Smooth muscle cell (in vitro differentiated cells): Measurements from ENCODE around the gene STYXL1. TPM values are rescaled to one million over a fixed set of nuclear protein-coding genes. Genes with fewer than 3 reads are reported as not detected.
"Not testable (repeated sequence)": the region's sequence is repeated elsewhere in the genome, so short reads cannot be mapped to it uniquely, and the experiment has no call there.

ENCODE experiments used
- DNase-seq: peaks from one replicate; lab custom pipeline; 2025; ENCODE audit not compliant: unreplicated experiment; lab: John Stamatoyannopoulos, UW
- H2AFZ ChIP-seq: fragments of 200-600 bp; sonication (generic); 2 replicates; pipeline ENCODE4 v1.6.0; 2016; ENCODE audit warnings: antibody characterized with exemption, low read depth, mild to moderate bottlenecking
- H3F3A ChIP-seq: fragments of 200-600 bp; sonication (generic); 2 replicates; pipeline ENCODE4 v1.6.0; 2017; ENCODE audit warnings: antibody characterized with exemption, low read depth
- H3K27ac ChIP-seq: fragments of 200-600 bp; sonication (generic); 2 replicates; pipeline ENCODE4 v1.5.1; 2016; ENCODE audit warnings: low read depth, mild to moderate bottlenecking
- H3K27me3 ChIP-seq: fragments of 200-600 bp; sonication (generic); 2 replicates; pipeline ENCODE4 v1.6.1; 2016; ENCODE audit warnings: low read depth, mild to moderate bottlenecking
- H3K36me3 ChIP-seq: fragments of 200-600 bp; sonication (generic); 2 replicates; pipeline ENCODE4 v1.5.1; 2016; ENCODE audit warnings: low read depth
- H3K4me1 ChIP-seq: fragments of 200-600 bp; sonication (generic); 2 replicates; pipeline ENCODE4 v1.5.1; 2016; ENCODE audit warnings: low read depth
- H3K4me2 ChIP-seq: fragments of 200-600 bp; sonication (generic); 2 replicates; pipeline ENCODE4 v1.6.0; 2016; ENCODE audit warnings: mild to moderate bottlenecking
- H3K4me3 ChIP-seq: fragments of 200-600 bp; sonication (generic); 2 replicates; pipeline ENCODE4 v1.5.1; 2016; ENCODE audit warnings: mild to moderate bottlenecking
- H3K79me2 ChIP-seq: fragments of 200-600 bp; sonication (generic); 2 replicates; pipeline ENCODE4 v1.6.0; 2016; ENCODE audit warnings: low read depth, mild to moderate bottlenecking
- H3K9ac ChIP-seq: fragments of 200-600 bp; sonication (generic); 2 replicates; pipeline ENCODE4 v1.6.0; 2016; ENCODE audit warnings: low read depth
- H3K9me3 ChIP-seq: fragments of 200-600 bp; sonication (generic); replicated peaks from 2 replicates; pipeline ENCODE4 v1.5.1; 2016; ENCODE audit warnings: low read depth
- H4K20me1 ChIP-seq: fragments of 200-600 bp; sonication (generic); 2 replicates; pipeline ENCODE4 v1.6.0; 2016; ENCODE audit warnings: low read depth
- WGBS: methylation state at CpG from one replicate; pipeline ENCODE4 v1.1.7; 2016; ENCODE audit warnings: low lambda C conversion rate; 5-methylcytosine and 5-hydroxymethylcytosine counted together
- polyA plus RNA-seq: library from polyadenylated mRNA; unstranded; fragments of >200 nt; fragmentation: Nextera tagmentation; extraction: Ambion mirVana; gene quantifications from 2 replicates; pipeline ENCODE4 v1.2.1, GENCODE V29; 2016
- total RNA-seq: library from RNA; depleted of rRNA; stranded (reverse); fragments of >200 nt; gene quantifications from 2 replicates; pipeline ENCODE4 v1.2.3, GENCODE V29; 2014
- TF ChIP-seq, protein P1 (sequence below): fragments of 200-600 bp; sonication (generic); IDR thresholded peaks from 2 replicates; pipeline ENCODE4 v1.5.1; 2017; ENCODE audit warnings: borderline replicate concordance, mild to moderate bottlenecking, antibody characterized with exemption; ENCODE audit not compliant: insufficient read depth, poor library complexity, severe bottlenecking

Gene STYXL1
- total and polyA plus RNA-seq, 2 experiments from 2014 or later: 75.6 to 84.0 TPM

DNA sequence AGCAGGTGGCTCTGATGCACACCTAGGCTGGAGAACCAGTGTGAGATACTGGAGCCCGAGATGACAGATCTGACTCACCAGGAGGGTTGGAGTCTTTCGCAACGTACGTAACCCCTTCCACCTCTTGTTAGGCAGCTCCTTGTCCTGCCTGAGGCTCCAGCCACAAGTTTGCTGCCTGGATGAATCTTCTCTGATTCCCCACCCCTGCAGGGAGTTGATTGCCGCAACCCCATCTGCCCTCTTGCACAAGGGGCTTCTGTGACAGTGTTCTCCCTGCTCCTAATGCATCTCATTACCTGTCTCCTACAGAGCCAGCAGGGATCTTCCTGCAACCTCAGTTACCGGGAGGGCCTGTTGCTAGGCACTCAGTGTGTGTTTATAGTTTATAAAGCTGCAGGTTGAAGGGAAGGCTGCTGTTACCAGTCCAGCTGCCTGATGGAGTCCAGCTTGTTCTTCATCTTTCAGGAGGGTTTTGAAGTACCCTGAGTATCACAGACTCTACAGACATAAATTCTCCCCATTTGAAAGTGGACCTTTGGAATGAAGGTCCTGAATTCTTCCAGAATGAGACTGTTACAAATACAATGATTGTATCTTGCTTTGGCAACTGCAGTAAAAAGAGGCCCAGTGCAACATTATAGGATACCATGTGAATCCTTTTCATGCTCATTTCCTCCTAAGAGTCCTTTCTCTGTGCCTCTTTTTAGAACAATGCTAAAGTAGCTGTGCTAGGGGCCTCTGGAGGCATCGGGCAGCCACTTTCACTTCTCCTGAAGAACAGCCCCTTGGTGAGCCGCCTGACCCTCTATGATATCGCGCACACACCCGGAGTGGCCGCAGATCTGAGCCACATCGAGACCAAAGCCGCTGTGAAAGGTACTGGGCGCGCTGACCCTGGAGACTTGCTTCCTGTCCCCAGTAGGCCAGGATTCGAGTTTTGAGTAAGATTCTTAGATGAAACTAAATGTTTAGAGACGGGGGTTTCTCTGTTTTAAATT lies 6.6 kb upstream of the STYXL1 start:
- Histone ChIP-seq H3K4me3 (no peak overlapping the region), H3K9me3 (no peaks in the 10 kb centered on the region), H3K36me3 (peaks cover 11% of the 10 kb centered on the region), H4K20me1 (peaks cover 73% of the 10 kb centered on the region), H2AFZ (no peak overlapping the region), H3K4me2 (no peak overlapping the region), H3K27me3 (no peaks in the 10 kb centered on the region), H3K4me1 (no peaks in the 10 kb centered on the region), H3K27ac (peak overlapping the region; percentile 67), H3K9ac (no peak overlapping the region), H3K79me2 (peaks cover 62% of the 10 kb centered on the region), H3F3A (peaks cover 3% of the 10 kb centered on the region)
- TF ChIP-seq, protein P1, sequence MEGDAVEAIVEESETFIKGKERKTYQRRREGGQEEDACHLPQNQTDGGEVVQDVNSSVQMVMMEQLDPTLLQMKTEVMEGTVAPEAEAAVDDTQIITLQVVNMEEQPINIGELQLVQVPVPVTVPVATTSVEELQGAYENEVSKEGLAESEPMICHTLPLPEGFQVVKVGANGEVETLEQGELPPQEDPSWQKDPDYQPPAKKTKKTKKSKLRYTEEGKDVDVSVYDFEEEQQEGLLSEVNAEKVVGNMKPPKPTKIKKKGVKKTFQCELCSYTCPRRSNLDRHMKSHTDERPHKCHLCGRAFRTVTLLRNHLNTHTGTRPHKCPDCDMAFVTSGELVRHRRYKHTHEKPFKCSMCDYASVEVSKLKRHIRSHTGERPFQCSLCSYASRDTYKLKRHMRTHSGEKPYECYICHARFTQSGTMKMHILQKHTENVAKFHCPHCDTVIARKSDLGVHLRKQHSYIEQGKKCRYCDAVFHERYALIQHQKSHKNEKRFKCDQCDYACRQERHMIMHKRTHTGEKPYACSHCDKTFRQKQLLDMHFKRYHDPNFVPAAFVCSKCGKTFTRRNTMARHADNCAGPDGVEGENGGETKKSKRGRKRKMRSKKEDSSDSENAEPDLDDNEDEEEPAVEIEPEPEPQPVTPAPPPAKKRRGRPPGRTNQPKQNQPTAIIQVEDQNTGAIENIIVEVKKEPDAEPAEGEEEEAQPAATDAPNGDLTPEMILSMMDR: no peak
- no peak for DNase-seq
- WGBS: 86% methylated on average over 18 of the region's 18 CpGs

DNA sequence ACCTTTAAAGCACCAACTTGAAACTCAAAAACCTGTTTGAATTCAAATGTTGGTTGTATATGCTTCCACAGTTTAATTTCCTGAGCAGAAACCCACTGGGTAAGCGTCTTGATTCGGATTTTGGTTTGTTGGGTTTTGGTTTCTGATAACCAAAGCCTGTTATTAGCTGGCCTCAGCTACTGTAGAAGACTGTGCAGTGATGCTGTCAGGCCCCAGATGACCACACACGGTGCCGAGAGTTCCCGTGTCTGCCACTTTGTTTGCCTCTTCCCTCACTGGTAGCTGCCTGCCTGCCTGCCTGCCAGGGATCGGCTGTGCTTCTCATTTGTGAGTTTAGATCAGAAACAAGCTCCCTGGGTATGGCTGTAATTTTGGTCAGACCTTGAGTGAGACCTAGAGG lies 5.7 kb upstream of the STYXL1 start:
- no peaks in the 10 kb centered on the region for H3K27me3 ChIP-seq
- no peak overlapping the region for H3K4me2 ChIP-seq
- H4K20me1 ChIP-seq: peaks cover 78% of the 10 kb centered on the region
- peaks cover 71% of the 10 kb centered on the region for H3K79me2 ChIP-seq
- no peak overlapping the region for H3K9ac ChIP-seq
- H3K9me3 ChIP-seq: no peaks in the 10 kb centered on the region
- DNase-seq: no peak
- 91% methylated on average over 6 of the region's 6 CpGs for WGBS
- H3K36me3 ChIP-seq: peaks cover 8% of the 10 kb centered on the region
- TF ChIP-seq, protein P1: no peak
- H3K4me1 ChIP-seq: peaks cover 5% of the 10 kb centered on the region
- H3K27ac ChIP-seq: no peak overlapping the region
- no peak overlapping the region for H3K4me3 ChIP-seq
- peaks cover 3% of the 10 kb centered on the region for H3F3A ChIP-seq
- H2AFZ ChIP-seq: no peak overlapping the region

DNA sequence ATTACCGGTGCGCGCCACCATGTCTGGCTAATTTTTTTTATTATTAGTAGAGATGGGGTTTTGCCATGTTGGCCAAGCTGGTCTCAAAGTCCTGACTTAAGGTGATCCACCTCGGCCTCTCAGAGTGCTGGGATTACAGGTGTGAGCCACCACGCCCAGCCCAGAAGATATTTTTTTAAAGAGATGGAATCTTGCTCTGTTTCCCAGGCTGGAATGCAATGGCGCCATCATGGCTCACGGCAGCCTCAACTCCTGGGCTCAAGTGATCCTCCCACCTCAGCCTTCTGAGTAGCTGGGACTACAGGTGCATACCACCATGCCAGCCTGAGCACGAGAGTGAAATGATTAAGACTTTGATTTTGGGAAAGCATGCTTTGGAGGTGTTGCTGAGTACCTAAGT lies 4.9 kb upstream of the STYXL1 start:
- H3K4me2 ChIP-seq, H3F3A ChIP-seq, DNase-seq, H3K4me1 ChIP-seq, H2AFZ ChIP-seq, H3K4me3 ChIP-seq, H3K9me3 ChIP-seq, H3K36me3 ChIP-seq, H3K27me3 ChIP-seq, H3K9ac ChIP-seq, H3K27ac ChIP-seq: not testable (repeated sequence)
- 99% methylated on average over 8 of the region's 8 CpGs for WGBS
- H4K20me1 ChIP-seq: peaks cover 78% of the 10 kb centered on the region
- peaks cover 76% of the 10 kb centered on the region for H3K79me2 ChIP-seq

DNA sequence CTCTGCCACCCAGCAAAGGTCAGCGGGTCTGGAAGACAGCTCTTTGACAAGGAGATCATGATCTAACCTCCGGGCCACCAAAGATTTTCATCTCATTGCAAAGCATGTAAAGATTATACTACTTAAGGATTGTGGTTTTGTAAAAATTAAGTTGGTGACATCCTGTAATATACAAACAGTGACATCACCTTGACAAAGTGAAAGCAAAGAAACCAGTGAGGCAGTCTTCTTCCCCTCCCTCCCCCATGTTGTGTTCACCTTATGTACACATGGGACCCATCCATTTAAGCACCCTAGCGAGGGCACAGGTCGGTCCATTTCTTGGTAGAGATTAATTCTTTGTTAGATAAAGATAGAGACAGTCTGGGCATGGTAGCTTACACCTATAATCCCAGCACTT lies 4.0 kb upstream of the STYXL1 start:
- peaks cover 82% of the 10 kb centered on the region for H3K79me2 ChIP-seq
- H3K4me3 ChIP-seq: no peak overlapping the region
- H3K9me3 ChIP-seq: no peaks in the 10 kb centered on the region
- no peak overlapping the region for H3K4me2 ChIP-seq
- no peak overlapping the region for H3K27ac ChIP-seq
- H3F3A ChIP-seq: peaks cover 3% of the 10 kb centered on the region
- no peak overlapping the region for H3K9ac ChIP-seq
- H3K36me3 ChIP-seq: no peaks in the 10 kb centered on the region
- DNase-seq: no peak
- no peak overlapping the region for H2AFZ ChIP-seq
- peaks cover 70% of the 10 kb centered on the region for H4K20me1 ChIP-seq
- 96% methylated on average over 4 of the region's 4 CpGs for WGBS
- TF ChIP-seq, protein P1: no peak
- H3K27me3 ChIP-seq: no peaks in the 10 kb centered on the region
- peaks cover 9% of the 10 kb centered on the region for H3K4me1 ChIP-seq
